ENCODE data around the gene TTC39C.

DNA sequence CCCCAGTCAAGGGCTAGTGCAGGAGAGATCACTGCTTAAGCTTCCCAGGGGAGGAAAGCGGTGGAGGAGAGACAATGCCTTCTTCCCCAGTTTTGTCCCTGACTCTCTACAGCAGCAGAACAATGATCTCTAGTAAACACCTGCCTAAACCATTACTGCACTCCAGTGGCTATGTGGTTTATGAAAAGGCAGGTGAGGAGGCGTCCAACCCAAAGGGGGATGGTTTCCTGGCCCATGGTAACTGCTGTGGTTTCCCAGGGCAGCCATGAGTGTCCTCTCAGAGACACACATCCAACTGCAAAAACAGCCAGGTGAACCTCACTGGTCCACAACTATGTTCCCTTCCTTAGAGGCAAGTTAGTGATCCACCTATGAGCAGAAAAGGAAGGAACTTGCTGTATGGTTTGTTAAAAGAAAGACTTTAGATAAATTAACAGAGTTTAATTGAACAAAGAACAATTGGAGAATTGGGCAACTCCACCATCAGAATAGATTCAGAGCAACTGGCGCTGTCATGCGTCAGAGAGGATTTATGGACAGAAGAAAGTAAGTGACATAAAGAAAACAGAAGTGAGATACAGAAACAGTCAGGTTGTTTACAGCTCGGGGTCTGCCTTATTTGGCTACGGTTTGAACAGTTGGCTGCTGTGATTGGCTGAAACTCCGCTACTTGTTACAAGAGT, 4.8 kb upstream of the TTC39C start:
- TF ChIP-seq TAF1 (IDR thresholded peaks at IDR 0.05; ENCODE audit: borderline replicate concordance, low read depth, low read length) (no peak), POLR2A (IDR thresholded peaks at IDR 0.05; ENCODE audit: low read depth, low read length) (peak; percentile 22; the same call in 1 of the 2 replicates), POLR2AphosphoS5 (IDR thresholded peaks at IDR 0.05; ENCODE audit: low read depth, low read length) (peak; percentile 64)

Data from GM12892 (cell line).